ENCODE results near the gene TRABD. TPM values are rescaled to one million over a fixed set of nuclear protein-coding genes. Genes with fewer than 3 reads are reported as not detected.

Gene TRABD
- total RNA-seq, 2 experiments from 2014 or later, result 126 to 128 TPM

DNA sequence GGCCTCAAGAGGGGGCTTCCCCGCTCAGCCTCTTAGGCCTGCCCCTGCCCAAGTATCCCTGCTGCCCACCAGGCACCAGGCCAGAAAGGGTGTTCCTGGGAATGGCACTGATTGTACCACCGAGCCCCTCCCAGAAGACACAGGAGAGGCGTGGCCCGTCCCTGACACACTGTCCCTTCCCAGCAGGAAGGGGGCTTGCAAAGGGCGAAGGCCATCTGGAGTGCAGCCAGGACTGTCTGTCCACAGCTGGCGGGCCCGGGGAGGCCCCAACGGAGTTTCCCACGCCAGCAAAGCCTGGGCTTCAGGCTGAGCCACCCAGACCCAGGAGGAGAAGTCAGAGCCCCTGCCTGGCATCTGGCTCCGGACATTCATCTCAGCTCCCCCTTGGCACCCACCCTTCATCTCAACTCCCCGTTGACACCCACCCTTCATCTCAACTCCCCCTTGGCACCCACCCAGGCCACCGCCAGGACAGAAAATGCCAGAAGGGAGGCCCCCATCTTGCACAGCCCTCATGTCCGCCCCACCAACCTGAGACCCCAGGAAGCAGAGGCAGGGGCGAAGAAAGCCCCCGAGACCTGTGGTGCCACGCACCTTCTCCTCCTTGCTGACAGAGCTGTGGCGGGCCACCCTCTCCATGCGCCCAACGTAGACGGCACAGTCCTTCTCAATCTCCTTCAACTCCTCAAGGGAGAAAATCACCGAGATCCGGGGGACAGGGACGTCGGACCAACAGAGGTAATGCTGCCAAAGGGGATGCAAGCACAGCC, 39.7 kb downstream of the TRABD start:
- Histone ChIP-seq H3K4me3 (ENCODE audit: low read depth, low read length, poor library complexity, severe bottlenecking) (no peak overlapping the region), H4K20me1 (ENCODE audit: insufficient read depth, low read length) (no peaks in the 10 kb centered on the region), H3K27ac (ENCODE audit: low read depth, low read length, poor library complexity, severe bottlenecking) (no peak overlapping the region), H3K4me1 (ENCODE audit: insufficient read depth, low read length, poor library complexity, severe bottlenecking) (no peaks in the 10 kb centered on the region), H3K79me2 (ENCODE audit: insufficient read depth, low read depth, low read length) (no peaks in the 10 kb centered on the region), H3K9me2 (ENCODE audit: insufficient read depth, low read length) (no peaks in the 10 kb centered on the region), H3K4me2 (ENCODE audit: low read length) (no peak overlapping the region), H2AFZ (ENCODE audit: low read length) (no peak overlapping the region), H3K36me3 (ENCODE audit: insufficient read depth, low read length) (peaks cover 65% of the 10 kb centered on the region), H3K9me3 (ENCODE audit: low read length) (no peaks in the 10 kb centered on the region)
- POLR2A ChIA-PET, result no interaction called here
- CTCF ChIA-PET (ENCODE audit: unreplicated experiment), result no interaction called here
- intact Hi-C loops (cut with micrococcal nuclease; ENCODE audit: unreplicated experiment), result no loop called here
- BruUV-seq (replicated peaks), result no TSS peak
- DNase-seq (ENCODE audit: low spot score), result no peak
- TF ChIP-seq EZH2phosphoT487 (IDR thresholded peaks at IDR 0.05; ENCODE audit: borderline replicate concordance, low read depth, low read length), result no peak
- TF ChIP-seq, protein P1, sequence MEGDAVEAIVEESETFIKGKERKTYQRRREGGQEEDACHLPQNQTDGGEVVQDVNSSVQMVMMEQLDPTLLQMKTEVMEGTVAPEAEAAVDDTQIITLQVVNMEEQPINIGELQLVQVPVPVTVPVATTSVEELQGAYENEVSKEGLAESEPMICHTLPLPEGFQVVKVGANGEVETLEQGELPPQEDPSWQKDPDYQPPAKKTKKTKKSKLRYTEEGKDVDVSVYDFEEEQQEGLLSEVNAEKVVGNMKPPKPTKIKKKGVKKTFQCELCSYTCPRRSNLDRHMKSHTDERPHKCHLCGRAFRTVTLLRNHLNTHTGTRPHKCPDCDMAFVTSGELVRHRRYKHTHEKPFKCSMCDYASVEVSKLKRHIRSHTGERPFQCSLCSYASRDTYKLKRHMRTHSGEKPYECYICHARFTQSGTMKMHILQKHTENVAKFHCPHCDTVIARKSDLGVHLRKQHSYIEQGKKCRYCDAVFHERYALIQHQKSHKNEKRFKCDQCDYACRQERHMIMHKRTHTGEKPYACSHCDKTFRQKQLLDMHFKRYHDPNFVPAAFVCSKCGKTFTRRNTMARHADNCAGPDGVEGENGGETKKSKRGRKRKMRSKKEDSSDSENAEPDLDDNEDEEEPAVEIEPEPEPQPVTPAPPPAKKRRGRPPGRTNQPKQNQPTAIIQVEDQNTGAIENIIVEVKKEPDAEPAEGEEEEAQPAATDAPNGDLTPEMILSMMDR (conservative IDR thresholded peaks at IDR 0.05; ENCODE audit: low read length), result no peak

DNA sequence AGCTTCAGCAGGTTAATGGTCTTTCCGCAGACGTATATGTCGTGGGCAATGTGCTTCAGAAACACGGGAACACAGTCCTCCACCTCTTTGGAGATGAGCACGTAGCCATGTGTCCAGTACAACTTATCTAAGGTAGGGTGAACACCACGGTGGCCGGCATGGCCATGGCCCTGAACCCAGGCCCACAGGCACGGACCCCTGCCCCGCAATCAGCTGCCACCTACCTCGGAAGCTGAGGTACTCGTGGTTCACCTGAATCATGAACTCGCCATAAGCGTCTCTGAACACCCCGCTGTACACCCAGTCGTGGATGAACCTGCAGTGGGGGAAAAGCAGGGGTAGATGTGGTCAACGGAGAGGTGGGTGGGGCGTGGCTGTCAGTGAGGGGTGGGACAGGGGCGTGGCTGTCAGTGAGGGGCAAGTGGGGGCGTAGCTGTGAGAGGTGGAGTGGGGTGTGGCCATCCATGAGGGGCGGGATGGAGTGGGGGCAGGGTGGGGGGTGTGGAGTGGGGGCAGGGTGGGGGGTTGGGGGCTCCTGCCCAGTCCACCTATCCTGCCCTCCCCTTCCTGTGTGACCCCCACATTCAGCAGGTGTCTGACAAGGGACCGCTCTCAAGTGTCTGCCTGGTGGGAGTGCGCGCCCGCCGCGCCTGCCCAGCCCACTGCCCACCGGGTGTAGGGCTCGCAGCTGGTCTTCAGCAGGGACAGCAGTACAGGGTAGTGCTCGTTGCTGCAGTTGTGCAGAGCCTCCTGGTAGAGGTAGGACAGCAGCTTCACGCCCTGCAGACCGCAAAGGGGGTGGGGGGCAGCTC, 40.6 kb downstream of the TRABD start:
- ChIA-PET POLR2A (no interaction called here), CTCF (ENCODE audit: unreplicated experiment) (no interaction called here)
- no peak overlapping the region for H3K4me3 ChIP-seq (ENCODE audit: low read depth, low read length, poor library complexity, severe bottlenecking)
- no peaks in the 10 kb centered on the region for H4K20me1 ChIP-seq (ENCODE audit: insufficient read depth, low read length)
- DNase-seq (ENCODE audit: low spot score), result no peak
- H3K9me3 ChIP-seq (ENCODE audit: low read length), result no peaks in the 10 kb centered on the region
- H3K4me1 ChIP-seq (ENCODE audit: insufficient read depth, low read length, poor library complexity, severe bottlenecking), result no peaks in the 10 kb centered on the region
- H3K36me3 ChIP-seq (ENCODE audit: insufficient read depth, low read length), result peaks cover 56% of the 10 kb centered on the region
- TF ChIP-seq, protein P1 (conservative IDR thresholded peaks at IDR 0.05; ENCODE audit: low read length), result no peak
- no peak for TF ChIP-seq EZH2phosphoT487 (IDR thresholded peaks at IDR 0.05; ENCODE audit: borderline replicate concordance, low read depth, low read length)
- H3K27ac ChIP-seq (ENCODE audit: low read depth, low read length, poor library complexity, severe bottlenecking), result no peak overlapping the region
- no peaks in the 10 kb centered on the region for H3K79me2 ChIP-seq (ENCODE audit: insufficient read depth, low read depth, low read length)
- no peaks in the 10 kb centered on the region for H3K9me2 ChIP-seq (ENCODE audit: insufficient read depth, low read length)
- intact Hi-C loops (cut with micrococcal nuclease; ENCODE audit: unreplicated experiment), result no loop called here
- no peak overlapping the region for H3K4me2 ChIP-seq (ENCODE audit: low read length)
- no TSS peak for BruUV-seq (replicated peaks)
- no peak overlapping the region for H2AFZ ChIP-seq (ENCODE audit: low read length)

DNA sequence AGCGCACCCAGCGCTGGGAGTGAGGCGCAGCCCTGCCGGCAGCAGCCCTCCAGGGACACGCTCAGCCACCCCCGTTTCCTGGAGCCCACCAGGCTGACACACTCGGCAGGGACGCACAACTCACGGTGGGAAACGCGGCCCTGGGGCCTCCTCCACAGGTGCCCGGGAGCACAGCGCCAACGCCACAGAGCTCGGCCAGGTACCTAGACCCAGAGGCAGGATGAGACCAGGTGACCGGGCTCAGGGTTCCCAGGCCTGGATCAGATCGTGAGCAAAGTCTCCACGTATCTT, 41.1 kb downstream of the TRABD start:
- no peak for DNase-seq (ENCODE audit: low spot score)
- no peaks in the 10 kb centered on the region for H3K9me2 ChIP-seq (ENCODE audit: insufficient read depth, low read length)
- no peaks in the 10 kb centered on the region for H4K20me1 ChIP-seq (ENCODE audit: insufficient read depth, low read length)
- no peaks in the 10 kb centered on the region for H3K9me3 ChIP-seq (ENCODE audit: low read length)
- H3K4me1 ChIP-seq (ENCODE audit: insufficient read depth, low read length, poor library complexity, severe bottlenecking), result no peaks in the 10 kb centered on the region
- TF ChIP-seq EZH2phosphoT487 (IDR thresholded peaks at IDR 0.05; ENCODE audit: borderline replicate concordance, low read depth, low read length), result no peak
- TF ChIP-seq, protein P1 (conservative IDR thresholded peaks at IDR 0.05; ENCODE audit: low read length), result no peak
- H2AFZ ChIP-seq (ENCODE audit: low read length), result no peak overlapping the region
- H3K4me3 ChIP-seq (ENCODE audit: low read depth, low read length, poor library complexity, severe bottlenecking), result no peak overlapping the region
- no peak overlapping the region for H3K4me2 ChIP-seq (ENCODE audit: low read length)
- intact Hi-C loops (cut with micrococcal nuclease; ENCODE audit: unreplicated experiment), result no loop called here
- ChIA-PET POLR2A (no interaction called here), CTCF (ENCODE audit: unreplicated experiment) (no interaction called here)
- BruUV-seq (replicated peaks), result no TSS peak
- peaks cover 51% of the 10 kb centered on the region for H3K36me3 ChIP-seq (ENCODE audit: insufficient read depth, low read length)
- no peak overlapping the region for H3K27ac ChIP-seq (ENCODE audit: low read depth, low read length, poor library complexity, severe bottlenecking)
- H3K79me2 ChIP-seq (ENCODE audit: insufficient read depth, low read depth, low read length), result no peaks in the 10 kb centered on the region

Measured in OCI-LY7 (cell line).